ENCODE results near the gene NUFIP1.

Gene NUFIP1

DNA sequence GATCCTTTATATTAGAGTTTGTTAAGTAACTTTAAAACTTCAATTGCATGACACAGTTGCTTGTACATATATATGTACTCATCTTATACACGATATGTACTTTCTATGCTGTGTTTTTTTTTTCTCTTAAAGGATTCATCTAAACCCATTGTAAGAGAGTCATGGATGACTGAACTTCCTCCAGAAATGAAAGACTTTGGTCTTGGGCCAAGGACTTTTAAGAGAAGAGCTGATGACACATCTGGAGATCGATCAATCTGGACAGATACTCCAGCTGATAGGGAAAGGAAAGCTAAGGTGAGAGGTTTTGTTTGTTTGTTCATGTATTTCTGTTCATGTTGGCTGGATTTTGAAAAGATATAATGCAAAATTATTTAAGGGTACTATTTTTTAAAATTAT is 26.0 kb upstream of the NUFIP1 start:
- no peaks in the 10 kb centered on the region for H4K20me1 ChIP-seq (ENCODE audit: insufficient read depth, low read length)
- H3K4me3 ChIP-seq (ENCODE audit: low read length), result no peak overlapping the region
- H3K4me1 ChIP-seq (ENCODE audit: low read length), result no peaks in the 10 kb centered on the region
- no peak for TF ChIP-seq EZH2 (optimal IDR thresholded peaks at IDR 0.05; ENCODE audit: low read depth, low read length)
- TF ChIP-seq, protein P1, sequence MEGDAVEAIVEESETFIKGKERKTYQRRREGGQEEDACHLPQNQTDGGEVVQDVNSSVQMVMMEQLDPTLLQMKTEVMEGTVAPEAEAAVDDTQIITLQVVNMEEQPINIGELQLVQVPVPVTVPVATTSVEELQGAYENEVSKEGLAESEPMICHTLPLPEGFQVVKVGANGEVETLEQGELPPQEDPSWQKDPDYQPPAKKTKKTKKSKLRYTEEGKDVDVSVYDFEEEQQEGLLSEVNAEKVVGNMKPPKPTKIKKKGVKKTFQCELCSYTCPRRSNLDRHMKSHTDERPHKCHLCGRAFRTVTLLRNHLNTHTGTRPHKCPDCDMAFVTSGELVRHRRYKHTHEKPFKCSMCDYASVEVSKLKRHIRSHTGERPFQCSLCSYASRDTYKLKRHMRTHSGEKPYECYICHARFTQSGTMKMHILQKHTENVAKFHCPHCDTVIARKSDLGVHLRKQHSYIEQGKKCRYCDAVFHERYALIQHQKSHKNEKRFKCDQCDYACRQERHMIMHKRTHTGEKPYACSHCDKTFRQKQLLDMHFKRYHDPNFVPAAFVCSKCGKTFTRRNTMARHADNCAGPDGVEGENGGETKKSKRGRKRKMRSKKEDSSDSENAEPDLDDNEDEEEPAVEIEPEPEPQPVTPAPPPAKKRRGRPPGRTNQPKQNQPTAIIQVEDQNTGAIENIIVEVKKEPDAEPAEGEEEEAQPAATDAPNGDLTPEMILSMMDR (IDR thresholded peaks at IDR 0.05; ENCODE audit: low read length), result no peak
- no peak for TF ChIP-seq EZH2phosphoT487 (IDR thresholded peaks at IDR 0.05; ENCODE audit: low read length)
- no peaks in the 10 kb centered on the region for H3K79me2 ChIP-seq (ENCODE audit: low read length)
- DNase-seq, result no peak
- no peak overlapping the region for H3K4me2 ChIP-seq (ENCODE audit: low read depth, low read length)
- no peaks in the 10 kb centered on the region for H3K9me2 ChIP-seq (replicated peaks; ENCODE audit: insufficient read depth, low read length)
- H3K27me3 ChIP-seq (replicated peaks; ENCODE audit: insufficient read depth, low read length), result no peaks in the 10 kb centered on the region
- H2AFZ ChIP-seq (ENCODE audit: low read length), result no peak overlapping the region
- no peak overlapping the region for H3K9ac ChIP-seq (ENCODE audit: low read length)
- no peak overlapping the region for H3K27ac ChIP-seq (ENCODE audit: low read length)
- H3K36me3 ChIP-seq (replicated peaks; ENCODE audit: insufficient read depth, low read length), result no peaks in the 10 kb centered on the region
- no peaks in the 10 kb centered on the region for H3F3A ChIP-seq (ENCODE audit: insufficient read depth, low read length)
- no peaks in the 10 kb centered on the region for H3K9me3 ChIP-seq (replicated peaks; ENCODE audit: insufficient read depth, low read length)

- H3K4me1 ChIP-seq (ENCODE audit: low read length), result no peaks in the 10 kb centered on the region
- no peaks in the 10 kb centered on the region for H3K27me3 ChIP-seq (replicated peaks; ENCODE audit: insufficient read depth, low read length)
- H4K20me1 ChIP-seq (ENCODE audit: insufficient read depth, low read length), result no peaks in the 10 kb centered on the region
- no peak overlapping the region for H3K4me2 ChIP-seq (ENCODE audit: low read depth, low read length)
- H3K27ac ChIP-seq (ENCODE audit: low read length), result no peak overlapping the region
- H3K4me3 ChIP-seq (ENCODE audit: low read length), result no peak overlapping the region
- H3K36me3 ChIP-seq (replicated peaks; ENCODE audit: insufficient read depth, low read length), result no peaks in the 10 kb centered on the region
- H3K79me2 ChIP-seq (ENCODE audit: low read length), result no peaks in the 10 kb centered on the region
- no peak overlapping the region for H2AFZ ChIP-seq (ENCODE audit: low read length)
- H3K9me3 ChIP-seq (replicated peaks; ENCODE audit: insufficient read depth, low read length), result no peaks in the 10 kb centered on the region
- H3K9ac ChIP-seq (ENCODE audit: low read length), result no peak overlapping the region
- H3K9me2 ChIP-seq (replicated peaks; ENCODE audit: insufficient read depth, low read length), result no peaks in the 10 kb centered on the region
- H3F3A ChIP-seq (ENCODE audit: insufficient read depth, low read length), result no peaks in the 10 kb centered on the region
- TF ChIP-seq EZH2phosphoT487 (IDR thresholded peaks at IDR 0.05; ENCODE audit: low read length), result no peak
- TF ChIP-seq, protein P1 (IDR thresholded peaks at IDR 0.05; ENCODE audit: low read length), result no peak
- DNase-seq, result no peak
Measured at GRCh38 chr13:45011198-45011597, 21.9 kb upstream of the NUFIP1 start.

GRCh38 chr13:45007823-45008222 is 18.6 kb upstream of the NUFIP1 start:
- H3K4me2 ChIP-seq (ENCODE audit: low read depth, low read length), result no peak overlapping the region
- H3K79me2 ChIP-seq (ENCODE audit: low read length), result no peaks in the 10 kb centered on the region
- no peaks in the 10 kb centered on the region for H3K36me3 ChIP-seq (replicated peaks; ENCODE audit: insufficient read depth, low read length)
- no peaks in the 10 kb centered on the region for H3K9me3 ChIP-seq (replicated peaks; ENCODE audit: insufficient read depth, low read length)
- H3F3A ChIP-seq (ENCODE audit: insufficient read depth, low read length), result no peaks in the 10 kb centered on the region
- no peak overlapping the region for H3K9ac ChIP-seq (ENCODE audit: low read length)
- H3K9me2 ChIP-seq (replicated peaks; ENCODE audit: insufficient read depth, low read length), result no peaks in the 10 kb centered on the region
- H3K4me3 ChIP-seq (ENCODE audit: low read length), result no peak overlapping the region
- no peaks in the 10 kb centered on the region for H3K27me3 ChIP-seq (replicated peaks; ENCODE audit: insufficient read depth, low read length)
- H2AFZ ChIP-seq (ENCODE audit: low read length), result no peak overlapping the region
- no peak for TF ChIP-seq EZH2phosphoT487 (IDR thresholded peaks at IDR 0.05; ENCODE audit: low read length)
- no peak for DNase-seq
- H3K4me1 ChIP-seq (ENCODE audit: low read length), result no peaks in the 10 kb centered on the region
- H3K27ac ChIP-seq (ENCODE audit: low read length), result no peak overlapping the region
- H4K20me1 ChIP-seq (ENCODE audit: insufficient read depth, low read length), result no peaks in the 10 kb centered on the region

GRCh38 chr13:45007225-45007624 is 18.0 kb upstream of the NUFIP1 start:
- no peak for DNase-seq
- H3K36me3 ChIP-seq (replicated peaks; ENCODE audit: insufficient read depth, low read length), result no peaks in the 10 kb centered on the region

More at GRCh38 chr13:45007225-45007624, 18.0 kb upstream of the NUFIP1 start:
- no peaks in the 10 kb centered on the region for H3K9me2 ChIP-seq (replicated peaks; ENCODE audit: insufficient read depth, low read length)
- no peaks in the 10 kb centered on the region for H4K20me1 ChIP-seq (ENCODE audit: insufficient read depth, low read length)
- no peaks in the 10 kb centered on the region for H3K79me2 ChIP-seq (ENCODE audit: low read length)
- H3K4me1 ChIP-seq (ENCODE audit: low read length), result no peaks in the 10 kb centered on the region
- no peak overlapping the region for H3K4me3 ChIP-seq (ENCODE audit: low read length)
- no peaks in the 10 kb centered on the region for H3K9me3 ChIP-seq (replicated peaks; ENCODE audit: insufficient read depth, low read length)
- H3K27me3 ChIP-seq (replicated peaks; ENCODE audit: insufficient read depth, low read length), result no peaks in the 10 kb centered on the region
- no peak overlapping the region for H3K4me2 ChIP-seq (ENCODE audit: low read depth, low read length)
- H3K27ac ChIP-seq (ENCODE audit: low read length), result no peak overlapping the region
- no peak overlapping the region for H2AFZ ChIP-seq (ENCODE audit: low read length)
- TF ChIP-seq EZH2phosphoT487 (IDR thresholded peaks at IDR 0.05; ENCODE audit: low read length) (no peak), EZH2 (optimal IDR thresholded peaks at IDR 0.05; ENCODE audit: low read depth, low read length) (no peak)
- TF ChIP-seq, protein P1 (IDR thresholded peaks at IDR 0.05; ENCODE audit: low read length), result no peak
- no peaks in the 10 kb centered on the region for H3F3A ChIP-seq (ENCODE audit: insufficient read depth, low read length)
- no peak overlapping the region for H3K9ac ChIP-seq (ENCODE audit: low read length)
